Right lobe of liver (tissue), 6 donors: ENCODE data around the gene ERGIC1. TPM values are rescaled to one million over a fixed set of nuclear protein-coding genes. Genes with fewer than 3 reads are reported as not detected.
"Not testable (repeated sequence)": the region's sequence is repeated elsewhere in the genome, so short reads cannot be mapped to it uniquely, and the experiment has no call there.

Experiments
- ATAC-seq, 4 donors: fragments of 200-7000 bp; cut with Tn5 transposase; one replicate each; pipeline ENCODE4 v1.9.1; 2020; ENCODE audit warnings: mild to moderate bottlenecking in 4 of 4, moderate library complexity in 4 of 4
- DNase-seq, 3 donors: peaks; one replicate each; pipeline ENCODE4 v3.0.0-alpha.2; 2020
- H3K27ac ChIP-seq, 3 donors: fragments of 200-600 bp; one replicate each; pipeline ENCODE4 v1.8.0; 2022
- H3K27me3 ChIP-seq, 2 donors: fragments of 200-600 bp; one replicate each; pipeline ENCODE4 v1.8.0; 2022
- H3K36me3 ChIP-seq, 4 donors: fragments of 200-600 bp; sonication (generic) in 1 of 4; one replicate each; pipeline versions ENCODE4 v1.5.1 to v1.8.0; 2017 to 2022; ENCODE audit warnings: control low read depth in 1 of 4
- H3K4me1 ChIP-seq, 4 donors: fragments of 200-600 bp; sonication (generic) in 1 of 4; one replicate each; pipeline versions ENCODE4 v1.5.1 to v1.8.0; 2017 to 2022; ENCODE audit warnings: control low read depth in 1 of 4
- H3K4me3 ChIP-seq, 3 donors: fragments of 200-600 bp; one replicate each; pipeline ENCODE4 v1.8.0; 2022
- H3K9me3 ChIP-seq, 4 donors: fragments of 200-600 bp; sonication (generic) in 1 of 4; one replicate each; pipeline versions ENCODE4 v1.5.1 to v1.8.0; 2017 to 2022; ENCODE audit warnings: control low read depth in 1 of 4
- POLR2A ChIP-seq: fragments of 450-650 bp; IDR thresholded peaks from one replicate; pipeline ENCODE4 v1.6.1; 2017; ENCODE audit warnings: antibody characterized with exemption, mild to moderate bottlenecking
- WGBS: methylation state at CpG from one replicate; pipeline ENCODE4 v1.1.6; 2018; ENCODE audit warnings: low coverage, low lambda C conversion rate; ENCODE audit not compliant: insufficient coverage; ENCODE audit errors: missing lambda C conversion rate; 5-methylcytosine and 5-hydroxymethylcytosine counted together
- intact Hi-C, 2 donors: fragments of 100-400 bp; cut with DNase I; formaldehyde crosslinking; loops; one replicate each; pipeline versions ENCODE4 v1.11.2 to v1.14.1; 2022
- total RNA-seq, 6 experiments: library from RNA; depleted of rRNA in 2 of 6; stranded (reverse); fragments of >200 nt in 2 of 6; fragmentation: NEBNext Ultra II Directional in 3 of 6; extraction: Animal tissue kit (Norgen Biotek cat#: 25700) in 3 of 6; gene quantifications; one replicate each; pipeline versions ENCODE4 v1.1.0 to v1.2.4, GENCODE V29; 2016 to 2023
- TF ChIP-seq, protein P1 (sequence below), 4 donors: fragments of 200-600 bp in 3 of 4; fragments of 450-650 bp in 1 of 4; IDR thresholded peaks; one replicate each; pipeline versions ENCODE4 v1.5.1 to v1.8.0; 2016 to 2022; ENCODE audit warnings: antibody characterized with exemption in 4 of 4, mild to moderate bottlenecking in 2 of 4
- donor health status: DM: no; HTN: yes; CAD: no.
- donor health status: DM: no; HTN: no; CAD: no.
- donor health status: DM: no; HTN: no; CAD: no.
- donor health status: DM: no; HTN: yes; CAD: no.
- donor health status: DM: no; HTN: yes; CAD: no.

ERGIC1 gene
- total RNA-seq, 6 experiments from 2014 or later: 103 to 264 (median 154) TPM

DNA sequence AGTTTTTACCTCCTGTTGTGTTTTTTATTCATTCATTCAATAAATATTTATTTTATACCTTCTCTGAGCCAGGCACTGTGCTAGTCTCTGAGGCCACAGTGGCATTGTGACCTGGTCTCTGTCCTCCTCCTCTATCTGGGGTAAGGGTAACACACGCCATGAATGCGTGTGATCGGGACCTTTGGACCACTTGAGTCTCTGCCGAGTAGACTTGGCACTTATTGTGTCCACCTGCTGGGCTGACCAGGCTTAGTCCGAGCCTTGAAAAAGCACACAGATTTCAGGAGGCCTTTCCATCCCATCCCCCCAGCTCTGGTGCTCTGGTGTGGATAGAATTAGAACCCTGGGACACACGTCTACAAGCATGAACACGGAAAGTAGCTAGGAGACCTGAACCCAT is 58.7 kb downstream of the ERGIC1 start:
- DNase-seq: peak; percentile 66 to 93 (median 83)

DNA sequence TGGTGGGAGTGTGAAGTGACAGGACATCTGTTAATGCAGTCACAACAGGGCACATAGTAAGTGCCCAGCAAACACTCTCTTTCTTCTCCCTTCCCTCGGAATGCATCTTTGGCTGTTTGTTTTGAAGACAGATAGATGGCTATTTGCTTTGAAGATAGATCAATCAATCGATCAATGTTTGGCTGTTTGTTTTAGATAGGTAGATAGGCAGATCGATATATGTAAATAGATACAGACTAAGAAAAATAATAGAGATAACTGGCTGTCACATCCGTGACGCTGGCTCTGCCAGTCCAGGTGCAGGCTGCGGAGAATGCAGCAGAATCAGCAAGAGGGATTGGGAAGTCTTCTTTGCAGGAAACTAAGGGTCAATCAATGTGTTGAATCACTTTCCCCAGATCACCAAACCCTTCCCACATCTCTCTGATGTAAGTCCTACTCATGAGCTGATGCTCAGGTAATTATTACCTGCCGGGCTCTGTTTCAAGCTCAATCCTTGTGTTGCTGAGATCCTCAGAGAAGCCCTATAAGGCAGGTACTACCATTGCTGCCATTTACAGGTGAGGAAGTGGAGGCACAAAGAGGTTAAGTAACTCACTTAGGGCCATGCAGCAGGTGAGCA is 60.8 kb downstream of the ERGIC1 start:
- H3K4me3 ChIP-seq: no peak overlapping the region
- DNase-seq (peak in 1 of 3 donors; percentile 59), ATAC-seq (peak in 3 of 4 donors; percentile 4 to 22 (median 4))
- no peak for TF ChIP-seq POLR2A
- TF ChIP-seq, protein P1, sequence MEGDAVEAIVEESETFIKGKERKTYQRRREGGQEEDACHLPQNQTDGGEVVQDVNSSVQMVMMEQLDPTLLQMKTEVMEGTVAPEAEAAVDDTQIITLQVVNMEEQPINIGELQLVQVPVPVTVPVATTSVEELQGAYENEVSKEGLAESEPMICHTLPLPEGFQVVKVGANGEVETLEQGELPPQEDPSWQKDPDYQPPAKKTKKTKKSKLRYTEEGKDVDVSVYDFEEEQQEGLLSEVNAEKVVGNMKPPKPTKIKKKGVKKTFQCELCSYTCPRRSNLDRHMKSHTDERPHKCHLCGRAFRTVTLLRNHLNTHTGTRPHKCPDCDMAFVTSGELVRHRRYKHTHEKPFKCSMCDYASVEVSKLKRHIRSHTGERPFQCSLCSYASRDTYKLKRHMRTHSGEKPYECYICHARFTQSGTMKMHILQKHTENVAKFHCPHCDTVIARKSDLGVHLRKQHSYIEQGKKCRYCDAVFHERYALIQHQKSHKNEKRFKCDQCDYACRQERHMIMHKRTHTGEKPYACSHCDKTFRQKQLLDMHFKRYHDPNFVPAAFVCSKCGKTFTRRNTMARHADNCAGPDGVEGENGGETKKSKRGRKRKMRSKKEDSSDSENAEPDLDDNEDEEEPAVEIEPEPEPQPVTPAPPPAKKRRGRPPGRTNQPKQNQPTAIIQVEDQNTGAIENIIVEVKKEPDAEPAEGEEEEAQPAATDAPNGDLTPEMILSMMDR (IDR thresholded peaks at IDR 0.05): no peak
- H3K27me3 ChIP-seq: no peaks in the 10 kb centered on the region
- H3K27ac ChIP-seq: peak overlapping the region in 2 of 3 donors; percentile 42 to 95
- H3K36me3 ChIP-seq: peaks cover 0 to 6% (median 0%) of the 10 kb centered on the region in 4 donors
- H3K4me1 ChIP-seq: peaks cover 0 to 91% (median 39%) of the 10 kb centered on the region in 4 donors
- WGBS: 19% methylated on average over 7 of the region's 7 CpGs
- intact Hi-C loops: no loop called here
- H3K9me3 ChIP-seq: no peaks in the 10 kb centered on the region

More for the DNA sequence above, 58.7 kb downstream of the ERGIC1 start:
- WGBS: 14% methylated on average over 7 of the region's 7 CpGs
- no peaks in the 10 kb centered on the region for H3K9me3 ChIP-seq
- H3K27me3 ChIP-seq: no peaks in the 10 kb centered on the region
- peak overlapping the region; percentile 69 to 94 (median 83) for H3K27ac ChIP-seq
- intact Hi-C loops: no loop called here
- peak; percentile 39 for TF ChIP-seq POLR2A
- TF ChIP-seq, protein P1 (IDR thresholded peaks at IDR 0.05): peak in 1 of 4 donors; percentile 31
- H3K4me3 ChIP-seq: no peak overlapping the region
- peaks cover 0 to 89% (median 37%) of the 10 kb centered on the region in 4 donors for H3K4me1 ChIP-seq
- peaks cover 0 to 6% (median 0%) of the 10 kb centered on the region in 4 donors for H3K36me3 ChIP-seq
- ATAC-seq: peak; percentile 58 to 83 (median 74)

DNA sequence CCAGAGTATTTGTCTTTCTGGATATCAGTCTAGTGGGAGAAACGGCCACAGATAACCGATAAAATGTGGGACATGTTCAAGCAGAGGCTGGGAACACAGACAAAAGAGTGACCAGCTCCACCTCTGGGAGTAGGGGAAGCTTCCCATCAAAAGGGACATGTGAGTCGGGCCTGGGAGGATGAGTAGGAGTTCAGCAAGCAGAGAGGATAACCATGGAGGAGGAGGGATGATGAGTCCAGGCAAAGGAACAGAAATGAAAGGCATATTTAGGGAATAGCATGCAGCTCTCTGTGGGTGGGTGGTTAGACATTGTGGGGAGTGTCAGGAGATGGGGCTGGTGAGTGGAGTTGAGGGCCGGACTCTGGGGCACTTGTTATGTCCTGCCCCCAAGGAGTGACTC is 61.5 kb downstream of the ERGIC1 start:
- Histone ChIP-seq H3K4me1 (peaks cover 0 to 91% (median 41%) of the 10 kb centered on the region in 4 donors), H3K4me3 (no peak overlapping the region)

DNA sequence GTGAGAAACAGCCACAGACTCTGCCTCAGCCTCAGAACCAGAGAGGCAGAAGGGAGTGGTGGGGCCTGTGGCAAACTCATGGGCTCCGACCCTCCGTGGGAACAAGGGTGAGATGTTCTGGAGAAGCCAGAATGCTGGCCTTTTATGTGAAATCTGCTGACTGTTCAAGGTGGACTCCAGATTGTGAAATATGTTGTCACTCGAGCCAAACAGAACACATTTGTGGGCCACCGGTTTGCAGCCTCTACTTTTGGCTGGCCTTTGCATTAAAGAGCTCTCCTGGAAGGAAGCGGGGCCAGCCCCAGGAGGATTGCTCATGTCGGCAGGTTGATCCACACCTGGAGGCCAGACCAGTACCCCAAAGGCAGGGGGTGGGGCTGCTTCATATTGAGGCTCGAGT is 62.4 kb downstream of the ERGIC1 start:
- Histone ChIP-seq H3K4me1 (peaks cover 0 to 91% (median 44%) of the 10 kb centered on the region in 4 donors), H3K4me3 (peak overlapping the region in 1 of 3 donors; percentile 24), H3K9me3 (no peaks in the 10 kb centered on the region), H3K27me3 (no peaks in the 10 kb centered on the region), H3K36me3 (peaks cover 0 to 2% (median 0%) of the 10 kb centered on the region in 4 donors), H3K27ac (peak overlapping the region; percentile 42 to 95 (median 81))
- DNase-seq (peak in 1 of 3 donors; percentile 78), ATAC-seq (peak; percentile 6 to 38 (median 17))
- peak; percentile 26 for TF ChIP-seq POLR2A
- TF ChIP-seq, protein P1 (IDR thresholded peaks at IDR 0.05): no peak
- WGBS: 39% methylated on average over 5 of the region's 7 CpGs
- intact Hi-C loops: no loop called here

More for the DNA sequence above, 61.5 kb downstream of the ERGIC1 start:
- DNase-seq (no peak), ATAC-seq (no peak)
- Histone ChIP-seq H3K9me3 (no peaks in the 10 kb centered on the region), H3K27me3 (no peaks in the 10 kb centered on the region), H3K27ac (peak overlapping the region in 2 of 3 donors; percentile 42 to 95), H3K36me3 (peaks cover 0 to 3% (median 0%) of the 10 kb centered on the region in 4 donors)
- TF ChIP-seq, protein P1 (IDR thresholded peaks at IDR 0.05): no peak
- no peak for TF ChIP-seq POLR2A
- WGBS: 28% methylated on average over 2 of the region's 4 CpGs
- intact Hi-C loops: no loop called here

DNA sequence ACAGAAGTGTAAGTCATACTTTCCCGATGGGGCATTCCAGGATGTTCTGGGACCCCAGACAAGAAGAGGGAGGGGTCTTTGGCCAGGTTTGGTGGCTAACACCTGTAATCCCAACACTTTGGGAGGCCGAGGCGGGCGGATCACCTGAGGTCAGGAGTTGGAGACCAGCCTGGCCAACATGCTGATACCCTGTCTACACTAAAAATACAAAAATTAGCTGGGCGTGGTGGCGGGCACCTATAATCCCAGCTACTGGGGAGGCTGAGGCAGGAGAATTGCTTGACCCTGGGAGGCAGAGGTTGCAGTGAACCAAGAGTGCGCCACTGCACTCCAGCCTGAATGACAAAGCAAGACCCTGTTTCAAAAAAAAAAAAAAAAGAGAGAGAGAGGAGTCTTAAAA is 63.0 kb downstream of the ERGIC1 start:
- H3K4me3 ChIP-seq: peak overlapping the region in 1 of 3 donors; percentile 24
- intact Hi-C loops, ATAC-seq, DNase-seq, H3K27me3 ChIP-seq, H3K9me3 ChIP-seq, H3K36me3 ChIP-seq: not testable (repeated sequence)
- peaks cover 0 to 91% (median 44%) of the 10 kb centered on the region in 4 donors for H3K4me1 ChIP-seq
- H3K27ac ChIP-seq: peak overlapping the region; percentile 42 to 95 (median 81)
- WGBS: 39% methylated on average over 7 of the region's 7 CpGs
